Activated T-cell treated with anti-CD3 and anti-CD28 coated beads, Interleukin-2, amount 50 U/mL, for 4 hours (primary cell): ENCODE results near the gene IL17REL. TPM values are rescaled to one million over a fixed set of nuclear protein-coding genes. Genes with fewer than 3 reads are reported as not detected.

Experiments used
- ATAC-seq, 2 donors: fragments of 200-7000 bp; cut with Tn5 transposase; one replicate each; pipeline ENCODE4 v1.10.0; 2021
- DNase-seq: peaks from one replicate; pipeline ENCODE4 v3.0.0-alpha.2; 2020
- H3K27me3 Mint-ChIP-seq: one replicate; pipeline ENCODE4 v1.8.0; 2021; ENCODE audit warnings: low read depth, mixed read lengths
- H3K36me3 Mint-ChIP-seq: one replicate; pipeline ENCODE4 v1.8.0; 2022; ENCODE audit warnings: mixed read lengths; ENCODE audit not compliant: insufficient read depth
- H3K4me1 Mint-ChIP-seq: one replicate; pipeline ENCODE4 v1.8.0; 2021; ENCODE audit warnings: low read depth, mixed read lengths
- H3K4me3 Mint-ChIP-seq: one replicate; pipeline ENCODE4 v1.8.0; 2021; ENCODE audit warnings: mild to moderate bottlenecking, moderate library complexity, mixed read lengths
- H3K9me3 Mint-ChIP-seq: one replicate; pipeline ENCODE4 v1.8.0; 2021; ENCODE audit warnings: mixed read lengths
- total RNA-seq, 3 donors: library from RNA; stranded (reverse); gene quantifications; one replicate each; pipeline ENCODE4 v1.2.1, GENCODE V29; 2021

Gene IL17REL
- total RNA-seq, 3 donors from 2014 or later: 0.08 to 0.24 (median 0.13) TPM

GRCh38 chr22:49968313-49968830 lies 44.2 kb downstream of the IL17REL start:
- DNase-seq (no peak), ATAC-seq (no peak)
- H3K27me3 Mint-ChIP-seq: no peaks in the 10 kb centered on the region
- no peaks in the 10 kb centered on the region for H3K9me3 Mint-ChIP-seq
- H3K36me3 Mint-ChIP-seq: peaks cover 10% of the 10 kb centered on the region
- peak overlapping the region; percentile 31 for H3K4me3 Mint-ChIP-seq
- H3K4me1 Mint-ChIP-seq: peaks cover 42% of the 10 kb centered on the region

- peak overlapping the region; percentile 45 for H3K4me3 Mint-ChIP-seq
- ATAC-seq (no peak), DNase-seq (no peak)
- peaks cover 42% of the 10 kb centered on the region for H3K4me1 Mint-ChIP-seq
- no peaks in the 10 kb centered on the region for H3K27me3 Mint-ChIP-seq
- peaks cover 15% of the 10 kb centered on the region for H3K36me3 Mint-ChIP-seq
- H3K9me3 Mint-ChIP-seq: no peaks in the 10 kb centered on the region
Measured at GRCh38 chr22:49967706-49968208, 44.8 kb downstream of the IL17REL start.

- H3K27me3 Mint-ChIP-seq: no peaks in the 10 kb centered on the region
- ATAC-seq (no peak), DNase-seq (no peak)
- H3K4me3 Mint-ChIP-seq: peak overlapping the region; percentile 45
- H3K36me3 Mint-ChIP-seq: peaks cover 18% of the 10 kb centered on the region
- H3K4me1 Mint-ChIP-seq: peaks cover 42% of the 10 kb centered on the region
- no peaks in the 10 kb centered on the region for H3K9me3 Mint-ChIP-seq
Measured at GRCh38 chr22:49966774-49967705, 45.5 kb downstream of the IL17REL start.

GRCh38 chr22:49966041-49966773 lies 46.4 kb downstream of the IL17REL start:
- no peaks in the 10 kb centered on the region for H3K9me3 Mint-ChIP-seq
- H3K36me3 Mint-ChIP-seq: peaks cover 24% of the 10 kb centered on the region
- peaks cover 42% of the 10 kb centered on the region for H3K4me1 Mint-ChIP-seq
- peak overlapping the region; percentile 42 for H3K4me3 Mint-ChIP-seq
- DNase-seq (no peak), ATAC-seq (no peak)
- H3K27me3 Mint-ChIP-seq: no peaks in the 10 kb centered on the region

- H3K36me3 Mint-ChIP-seq: peaks cover 24% of the 10 kb centered on the region
- H3K9me3 Mint-ChIP-seq: no peaks in the 10 kb centered on the region
- H3K27me3 Mint-ChIP-seq: no peaks in the 10 kb centered on the region
- peak; percentile 35 for DNase-seq
- peaks cover 34% of the 10 kb centered on the region for H3K4me1 Mint-ChIP-seq
- no peak for ATAC-seq
- H3K4me3 Mint-ChIP-seq: peak overlapping the region; percentile 90
Measured at GRCh38 chr22:49965091-49966040, 47.2 kb downstream of the IL17REL start.

GRCh38 chr22:49964136-49965090 lies 48.2 kb downstream of the IL17REL start:
- ATAC-seq (no peak), DNase-seq (no peak)
- Mint-ChIP-seq H3K27me3 (no peaks in the 10 kb centered on the region), H3K9me3 (no peaks in the 10 kb centered on the region), H3K4me3 (peak overlapping the region; percentile 90), H3K4me1 (peaks cover 25% of the 10 kb centered on the region), H3K36me3 (peaks cover 24% of the 10 kb centered on the region)

- Mint-ChIP-seq H3K4me3 (peak overlapping the region; percentile 90), H3K36me3 (peaks cover 24% of the 10 kb centered on the region), H3K27me3 (no peaks in the 10 kb centered on the region), H3K4me1 (peaks cover 28% of the 10 kb centered on the region), H3K9me3 (no peaks in the 10 kb centered on the region)
- ATAC-seq (no peak), DNase-seq (no peak)
Measured at GRCh38 chr22:49963647-49964026, 48.9 kb downstream of the IL17REL start.

- peak; percentile 30 for DNase-seq
- H3K4me3 Mint-ChIP-seq: peak overlapping the region; percentile 90
- no peak for ATAC-seq
- H3K9me3 Mint-ChIP-seq: no peaks in the 10 kb centered on the region
- peaks cover 27% of the 10 kb centered on the region for H3K4me1 Mint-ChIP-seq
- peaks cover 24% of the 10 kb centered on the region for H3K36me3 Mint-ChIP-seq
- H3K27me3 Mint-ChIP-seq: no peaks in the 10 kb centered on the region
Measured at GRCh38 chr22:49962751-49963646, 49.6 kb downstream of the IL17REL start.

- peaks cover 22% of the 10 kb centered on the region for H3K4me1 Mint-ChIP-seq
- ATAC-seq (peak; percentile 27 to 30), DNase-seq (peak; percentile 89)
- peak overlapping the region; percentile 94 for H3K4me3 Mint-ChIP-seq
- no peaks in the 10 kb centered on the region for H3K27me3 Mint-ChIP-seq
- no peaks in the 10 kb centered on the region for H3K9me3 Mint-ChIP-seq
- peaks cover 24% of the 10 kb centered on the region for H3K36me3 Mint-ChIP-seq
Measured at GRCh38 chr22:49962012-49962750, 50.4 kb downstream of the IL17REL start.

- Mint-ChIP-seq H3K4me3 (peak overlapping the region; percentile 94), H3K27me3 (no peaks in the 10 kb centered on the region), H3K4me1 (peaks cover 22% of the 10 kb centered on the region), H3K9me3 (no peaks in the 10 kb centered on the region), H3K36me3 (peaks cover 24% of the 10 kb centered on the region)
- DNase-seq (no peak), ATAC-seq (no peak)
Measured at GRCh38 chr22:49961601-49962011, 51.0 kb downstream of the IL17REL start.

- H3K9me3 Mint-ChIP-seq: no peaks in the 10 kb centered on the region
- H3K4me1 Mint-ChIP-seq: peaks cover 18% of the 10 kb centered on the region
- peak; percentile 0 for ATAC-seq
- H3K36me3 Mint-ChIP-seq: peaks cover 24% of the 10 kb centered on the region
- peak; percentile 38 for DNase-seq
- H3K4me3 Mint-ChIP-seq: peak overlapping the region; percentile 94
- H3K27me3 Mint-ChIP-seq: no peaks in the 10 kb centered on the region
Measured at GRCh38 chr22:49961005-49961600, 51.5 kb downstream of the IL17REL start.
